Measurements from ENCODE around the gene GRIN2D. TPM values are rescaled to one million over a fixed set of nuclear protein-coding genes. Genes with fewer than 3 reads are reported as not detected.
A peak's percentile ranks its signal among the peaks of the same experiment; 100 is the strongest.

Gene GRIN2D
- polyA plus RNA-seq, 1 donor = 1.4 TPM

- DNase-seq (ENCODE audit: low read depth) = no peak
Measured at GRCh38 chr19:48397263-48398101, 4.0 kb downstream of the GRIN2D start.

DNA sequence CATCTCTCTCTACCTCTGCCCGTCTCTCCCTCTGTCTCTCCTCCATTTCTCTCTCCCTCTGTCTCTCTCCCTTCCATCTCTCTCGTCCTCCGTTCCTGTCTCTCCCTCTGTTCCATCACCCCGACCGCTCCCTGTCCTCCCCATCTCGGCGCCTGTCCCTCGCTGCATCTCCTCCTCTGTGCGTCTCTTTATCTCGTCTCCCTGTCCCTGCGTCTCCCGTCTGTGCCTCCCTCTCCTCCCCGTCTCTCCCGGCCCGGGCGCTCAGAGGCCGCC lies 4.6 kb downstream of the GRIN2D start:
- no peak for DNase-seq (ENCODE audit: low read depth)

- DNase-seq (ENCODE audit: low read depth) = peak; percentile 38
Measured at GRCh38 chr19:48398375-48399235, 5.1 kb downstream of the GRIN2D start.

- no peak for DNase-seq (ENCODE audit: low read depth)
Measured at GRCh38 chr19:48400018-48400742, 6.7 kb downstream of the GRIN2D start.

DNA sequence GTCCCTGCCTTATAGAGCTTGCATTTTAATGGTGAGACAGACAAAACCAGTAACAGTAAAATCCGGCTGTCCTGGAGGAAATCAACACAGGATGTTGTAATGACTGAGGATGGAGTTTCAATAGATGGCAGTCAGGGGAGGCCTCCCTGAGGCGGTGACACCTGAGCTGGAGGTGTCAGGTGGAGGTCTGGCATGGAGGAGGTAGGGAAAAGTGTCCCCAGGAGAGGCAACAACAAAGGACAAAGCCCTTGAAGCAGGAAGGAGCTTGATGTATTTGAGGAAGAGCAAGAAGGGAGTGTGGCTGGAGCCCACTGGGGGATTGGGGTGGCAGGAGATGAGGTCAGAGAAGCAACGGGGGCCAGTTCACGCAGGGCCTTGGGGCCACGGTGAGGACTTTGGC lies 7.8 kb downstream of the GRIN2D start:
- no peak for DNase-seq (ENCODE audit: low read depth)

- DNase-seq (ENCODE audit: low read depth) = no peak
Measured at GRCh38 chr19:48403606-48404005, 10.1 kb downstream of the GRIN2D start.

DNA sequence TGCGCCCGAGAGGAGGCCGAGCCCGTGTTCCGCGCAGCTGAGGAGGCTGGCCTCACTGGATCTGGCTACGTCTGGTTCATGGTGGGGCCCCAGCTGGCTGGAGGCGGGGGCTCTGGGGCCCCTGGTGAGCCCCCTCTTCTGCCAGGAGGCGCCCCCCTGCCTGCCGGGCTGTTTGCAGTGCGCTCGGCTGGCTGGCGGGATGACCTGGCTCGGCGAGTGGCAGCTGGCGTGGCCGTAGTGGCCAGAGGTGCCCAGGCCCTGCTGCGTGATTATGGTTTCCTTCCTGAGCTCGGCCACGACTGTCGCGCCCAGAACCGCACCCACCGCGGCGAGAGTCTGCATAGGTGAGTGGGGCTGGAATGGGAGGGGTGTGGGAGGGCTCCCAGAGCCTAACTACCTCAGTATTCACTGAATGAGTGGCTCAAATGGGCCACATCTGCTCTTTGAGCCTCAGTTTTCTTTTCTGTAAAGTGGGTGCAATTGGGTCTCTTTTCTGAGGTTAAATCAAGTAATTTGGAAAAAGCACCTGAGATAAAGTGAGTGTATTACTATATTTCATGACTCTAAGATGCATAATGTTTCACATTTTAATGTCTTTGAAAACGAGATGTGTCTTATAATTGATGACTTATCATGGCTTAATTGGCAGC lies 11.7 kb downstream of the GRIN2D start:
- no peak for DNase-seq (ENCODE audit: low read depth)

GRCh38 chr19:48405850-48406249 lies 12.4 kb downstream of the GRIN2D start:
- no peak for DNase-seq (ENCODE audit: low read depth)

DNA sequence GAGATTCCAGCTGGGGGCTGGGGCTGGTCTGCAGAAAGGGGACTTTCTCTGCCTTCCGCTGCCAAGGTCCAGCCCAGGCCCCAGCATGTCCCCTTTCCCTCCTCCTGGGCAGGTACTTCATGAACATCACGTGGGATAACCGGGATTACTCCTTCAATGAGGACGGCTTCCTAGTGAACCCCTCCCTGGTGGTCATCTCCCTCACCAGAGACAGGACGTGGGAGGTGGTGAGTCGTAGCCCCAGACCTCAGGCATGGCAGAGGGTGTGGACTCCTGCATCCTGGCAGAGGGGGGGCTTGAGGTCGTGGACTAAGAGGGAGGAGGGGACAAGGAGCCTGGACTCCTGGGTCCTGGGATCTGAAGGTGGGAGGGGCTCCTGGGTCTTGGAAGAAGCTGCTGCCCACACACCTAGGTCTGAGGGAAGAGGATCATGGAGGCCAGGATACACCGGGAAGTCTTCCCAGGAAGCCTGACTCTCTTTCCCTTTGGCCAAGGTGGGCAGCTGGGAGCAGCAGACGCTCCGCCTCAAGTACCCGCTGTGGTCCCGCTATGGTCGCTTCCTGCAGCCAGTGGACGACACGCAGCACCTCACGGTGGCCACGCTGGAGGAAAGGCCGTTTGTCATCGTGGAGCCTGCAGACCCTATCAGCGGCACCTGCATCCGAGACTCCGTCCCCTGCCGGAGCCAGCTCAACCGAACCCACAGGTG lies 20.6 kb downstream of the GRIN2D start:
- no peak for DNase-seq (ENCODE audit: low read depth)

DNA sequence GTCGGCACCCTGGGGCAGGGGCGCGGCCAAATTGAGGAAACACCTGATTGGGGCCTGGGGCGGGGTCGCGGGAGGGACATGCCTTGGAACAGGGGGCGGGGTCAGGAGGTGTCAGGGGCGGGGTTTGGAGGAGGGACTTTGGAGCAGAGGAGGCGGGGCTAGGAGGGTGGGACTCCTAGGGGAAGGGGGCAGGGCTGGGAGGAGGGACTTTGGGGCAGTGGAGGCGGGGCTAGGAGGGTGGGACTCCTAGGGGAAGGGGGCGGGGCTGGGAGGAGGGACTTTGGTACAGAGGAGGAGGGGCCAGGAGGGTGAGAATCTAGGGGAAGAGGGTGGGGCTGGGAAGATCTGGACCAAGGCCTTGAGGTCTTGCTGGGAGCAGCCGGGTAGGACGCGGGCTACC lies 21.9 kb downstream of the GRIN2D start:
- no peak for DNase-seq (ENCODE audit: low read depth)

DNA sequence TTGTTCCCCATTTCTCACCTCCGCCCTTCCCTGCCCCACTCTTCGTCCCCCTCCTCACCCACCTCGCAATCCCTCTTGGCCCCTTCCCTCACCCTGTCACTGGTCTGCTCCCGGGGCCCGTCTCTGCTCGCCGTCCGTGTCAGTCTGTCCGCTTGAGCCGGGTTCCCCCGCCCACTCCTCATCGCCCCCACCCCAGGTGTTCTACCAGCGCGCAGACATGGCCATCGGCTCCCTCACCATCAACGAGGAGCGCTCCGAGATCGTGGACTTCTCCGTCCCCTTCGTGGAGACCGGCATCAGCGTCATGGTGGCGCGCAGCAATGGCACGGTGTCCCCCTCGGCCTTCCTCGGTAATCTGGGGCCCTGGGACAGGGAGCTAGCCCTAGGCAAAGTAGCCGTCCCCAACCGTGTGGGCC lies 22.3 kb downstream of the GRIN2D start:
- DNase-seq (ENCODE audit: low read depth) = no peak

DNA sequence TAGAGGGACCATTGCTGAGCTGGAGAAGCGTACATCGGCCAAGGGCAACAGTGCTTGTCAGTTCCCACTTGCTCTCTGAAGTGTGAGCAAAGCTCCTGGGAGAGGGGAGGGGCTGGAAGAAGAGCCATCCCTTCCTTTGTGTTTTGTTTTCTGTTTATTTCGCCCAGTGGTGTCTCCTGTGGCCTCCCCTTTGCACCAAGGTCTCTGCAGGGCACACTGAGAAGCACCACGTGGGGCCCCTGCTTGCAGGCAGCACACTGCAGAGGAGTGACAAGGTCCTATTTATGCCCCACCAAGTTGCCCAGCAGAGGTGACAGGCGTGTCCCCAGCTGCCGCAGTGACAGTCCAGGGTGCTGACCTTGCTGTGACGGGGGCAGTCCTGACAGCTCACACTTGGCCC lies 24.0 kb downstream of the GRIN2D start:
- DNase-seq (ENCODE audit: low read depth) = no peak

DNA sequence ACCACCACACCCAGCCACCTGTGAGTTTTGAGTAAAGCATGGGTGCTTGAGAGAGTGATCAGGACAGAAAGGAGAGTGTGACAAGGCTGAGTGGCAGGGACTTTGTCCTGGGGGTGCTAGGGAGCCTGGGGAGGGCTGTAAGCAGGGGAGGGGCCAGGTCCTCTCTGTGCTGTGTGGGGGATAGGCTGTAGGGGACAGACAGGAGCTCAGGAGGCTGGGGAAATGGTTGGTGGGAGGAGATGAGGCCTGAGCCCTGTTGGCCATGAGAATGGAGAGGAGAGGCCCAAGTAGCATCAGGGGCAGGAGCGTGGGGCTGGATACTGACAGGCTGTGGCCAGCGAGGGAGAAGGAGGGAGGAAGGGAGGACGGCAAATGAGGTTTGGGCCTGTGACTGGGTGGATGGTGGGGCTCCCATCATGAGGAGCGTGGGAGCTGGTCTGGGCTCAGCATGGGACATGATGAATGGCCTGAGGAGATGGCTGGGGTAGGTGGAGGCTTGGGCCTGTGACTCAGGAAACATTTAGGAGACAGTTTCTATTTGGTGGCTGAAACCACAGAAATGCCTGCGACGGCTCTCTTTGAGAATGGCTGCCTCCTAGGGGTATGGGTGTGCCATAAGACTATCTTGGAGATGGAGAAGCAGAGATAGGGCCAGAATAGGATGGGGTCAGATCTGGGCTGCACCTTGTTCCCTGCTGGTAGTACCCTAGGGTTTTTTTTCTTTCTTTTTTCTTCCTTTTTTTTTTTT lies 25.0 kb downstream of the GRIN2D start:
- no peak for DNase-seq (ENCODE audit: low read depth)

DNA sequence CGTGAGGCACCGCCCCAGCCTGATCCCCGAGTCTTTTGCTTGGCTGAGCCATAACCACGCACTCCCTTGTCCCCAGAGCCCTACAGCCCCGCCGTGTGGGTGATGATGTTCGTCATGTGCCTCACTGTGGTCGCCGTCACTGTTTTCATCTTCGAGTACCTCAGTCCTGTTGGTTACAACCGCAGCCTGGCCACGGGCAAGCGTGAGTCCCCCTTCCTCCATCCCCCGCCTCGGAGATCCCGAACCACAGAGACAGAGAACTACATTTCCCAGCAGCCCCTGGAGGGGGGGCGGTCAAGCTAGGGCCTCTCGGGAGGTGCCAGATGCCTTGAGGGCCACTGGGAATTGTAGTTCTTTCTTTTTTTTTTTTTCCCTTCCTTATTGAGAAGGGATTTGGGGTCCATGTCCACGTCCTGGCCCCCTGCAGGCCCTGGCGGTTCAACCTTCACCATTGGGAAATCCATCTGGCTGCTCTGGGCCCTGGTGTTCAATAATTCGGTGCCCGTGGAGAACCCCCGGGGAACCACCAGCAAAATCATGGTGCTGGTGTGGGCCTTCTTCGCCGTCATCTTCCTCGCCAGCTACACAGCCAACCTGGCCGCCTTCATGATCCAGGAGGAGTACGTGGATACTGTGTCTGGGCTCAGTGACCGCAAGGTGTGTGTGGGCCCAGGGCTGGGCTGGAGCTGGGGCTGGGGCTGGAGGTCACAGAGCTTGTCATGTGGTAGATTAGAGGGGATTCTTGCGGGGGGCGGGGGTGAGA lies 25.9 kb downstream of the GRIN2D start:
- no peak for DNase-seq (ENCODE audit: low read depth)

DNA sequence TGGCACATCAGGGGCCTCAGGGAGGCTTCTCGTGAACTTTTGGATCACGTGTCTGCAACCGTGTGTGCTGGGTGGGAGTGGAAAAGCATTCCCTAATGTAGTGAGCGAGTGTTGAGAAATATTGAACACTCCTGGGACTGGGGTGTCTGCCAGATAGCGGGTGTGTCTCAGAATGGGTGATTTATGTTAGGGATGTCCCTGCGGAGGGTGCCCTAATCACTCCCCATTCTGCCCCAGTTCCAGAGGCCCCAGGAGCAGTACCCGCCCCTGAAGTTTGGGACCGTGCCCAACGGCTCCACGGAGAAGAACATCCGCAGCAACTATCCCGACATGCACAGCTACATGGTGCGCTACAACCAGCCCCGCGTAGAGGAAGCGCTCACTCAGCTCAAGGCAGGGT lies 28.1 kb downstream of the GRIN2D start:
- no peak for DNase-seq (ENCODE audit: low read depth)

- no peak for DNase-seq (ENCODE audit: low read depth)
Measured at GRCh38 chr19:48424694-48425219, 31.3 kb downstream of the GRIN2D start.

- no peak for DNase-seq (ENCODE audit: low read depth)
Measured at GRCh38 chr19:48428670-48429069, 35.2 kb downstream of the GRIN2D start.

GRCh38 chr19:48433337-48433736 lies 39.9 kb downstream of the GRIN2D start:
- no peak for DNase-seq (ENCODE audit: low read depth)

GRCh38 chr19:48436586-48436985 lies 43.1 kb downstream of the GRIN2D start:
- no peak for DNase-seq (ENCODE audit: low read depth)
